BJ (cell line): ENCODE measurements around the gene SAT2. TPM values are rescaled to one million over a fixed set of nuclear protein-coding genes. Genes with fewer than 3 reads are reported as not detected.
"Not testable (repeated sequence)": the region's sequence is repeated elsewhere in the genome, so short reads cannot be mapped to it uniquely, and the experiment has no call there.

ENCODE experiments used
- CTCF ChIA-PET: fragments of 350-600 bp; formaldehyde crosslinking; extraction: SDS; loops from one replicate; lab custom pipeline; 2021; ENCODE audit warnings: antibody characterized with exemption, inconsistent platforms; lab: Yijun Ruan, JAX
- POLR2A ChIA-PET: fragments of 300-600 bp; sonication (Branson Sonifier 250); formaldehyde crosslinking; extraction: SDS; loops from one replicate; lab custom pipeline; 2021; ENCODE audit warnings: antibody characterized with exemption; lab: Charles Lee
- DNase-seq: peaks from one replicate; pipeline ENCODE4 v3.0.0-alpha.2; 2011; ENCODE audit warnings: low read depth
- H3K27me3 ChIP-seq: 2 replicates; pipeline ENCODE4 v1.6.0; 2011; ENCODE audit warnings: low read length; ENCODE audit not compliant: control insufficient read depth, insufficient read depth
- H3K36me3 ChIP-seq: 2 replicates; pipeline ENCODE4 v1.5.1; 2011; ENCODE audit warnings: low read length; ENCODE audit not compliant: control insufficient read depth, insufficient read depth
- H3K4me3 ChIP-seq: 2 replicates; pipeline ENCODE4 v1.5.1; 2011; ENCODE audit warnings: low read depth, mild to moderate bottlenecking, control low read depth, low read length
- polyA plus RNA-seq: library from polyadenylated mRNA; depleted of rRNA; stranded (reverse); fragments of >200 nt; gene quantifications from 2 replicates; pipeline ENCODE4 v1.2.3, GENCODE V29; 2011
- TF ChIP-seq, protein P1 (sequence below): IDR thresholded peaks from 2 replicates; pipeline ENCODE4 v1.5.1; 2011; ENCODE audit warnings: low read depth, mild to moderate bottlenecking, control low read depth, inconsistent platforms, low read length, moderate library complexity; ENCODE audit not compliant: insufficient read depth

SAT2 gene
- polyA plus RNA-seq, 1 experiment: 33.9 TPM

DNA sequence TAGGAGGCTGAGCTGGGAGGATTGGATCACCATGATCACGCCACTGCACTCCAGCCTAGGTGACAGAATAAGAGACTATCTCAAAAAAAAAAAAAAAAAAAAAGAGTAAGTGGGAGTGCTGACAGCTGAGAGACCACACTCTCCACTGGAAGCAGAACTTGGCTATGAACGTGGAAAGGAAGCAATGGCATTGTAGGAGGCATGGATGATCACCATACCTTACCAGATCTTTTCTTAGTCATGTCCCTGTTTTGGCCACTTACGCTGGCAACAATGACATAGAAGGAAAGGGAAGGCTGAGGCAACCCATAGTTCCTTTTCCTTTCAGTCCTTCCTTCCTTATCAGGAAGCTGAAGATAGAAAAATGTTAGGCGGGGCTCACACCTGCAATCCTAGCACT, 19.4 kb upstream of the SAT2 start:
- no peaks in the 10 kb centered on the region for H3K36me3 ChIP-seq
- CTCF ChIA-PET: interaction anchor here (1.1 to 1.5 kb wide), 2 partner anchors 15 to 41 kb away, joined by 3 to 7 read pairs; partner anchors contain the start of gene TP53
- POLR2A ChIA-PET: no interaction called here

DNA sequence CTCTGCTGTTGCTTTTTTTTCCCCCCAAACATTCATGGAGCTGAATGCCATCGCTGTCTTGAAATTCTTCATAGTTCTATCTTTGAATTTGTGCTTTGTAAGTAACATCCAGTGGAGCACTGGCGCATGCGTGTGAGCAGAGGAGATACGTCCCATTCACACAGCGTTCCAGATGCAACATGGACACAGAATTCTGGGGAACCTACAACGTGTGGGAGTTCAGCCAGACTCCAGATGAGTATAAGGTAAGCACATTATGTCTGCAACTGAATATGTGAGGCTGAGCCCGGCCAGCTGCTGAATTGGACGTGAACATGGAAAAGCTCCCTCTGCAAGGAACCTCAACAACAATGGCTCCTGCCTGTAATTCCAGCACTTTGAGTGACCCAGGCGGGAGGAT, 18.8 kb upstream of the SAT2 start:
- no peak for DNase-seq
- Histone ChIP-seq H3K36me3 (no peaks in the 10 kb centered on the region), H3K27me3 (peaks cover 18% of the 10 kb centered on the region), H3K4me3 (no peak overlapping the region)
- ChIA-PET CTCF (interaction anchor here (1.1 kb wide), 1 partner anchor 14 kb away, joined by 3 read pairs; no protein-coding TSS in a partner anchor), POLR2A (no interaction called here)
- TF ChIP-seq, protein P1, sequence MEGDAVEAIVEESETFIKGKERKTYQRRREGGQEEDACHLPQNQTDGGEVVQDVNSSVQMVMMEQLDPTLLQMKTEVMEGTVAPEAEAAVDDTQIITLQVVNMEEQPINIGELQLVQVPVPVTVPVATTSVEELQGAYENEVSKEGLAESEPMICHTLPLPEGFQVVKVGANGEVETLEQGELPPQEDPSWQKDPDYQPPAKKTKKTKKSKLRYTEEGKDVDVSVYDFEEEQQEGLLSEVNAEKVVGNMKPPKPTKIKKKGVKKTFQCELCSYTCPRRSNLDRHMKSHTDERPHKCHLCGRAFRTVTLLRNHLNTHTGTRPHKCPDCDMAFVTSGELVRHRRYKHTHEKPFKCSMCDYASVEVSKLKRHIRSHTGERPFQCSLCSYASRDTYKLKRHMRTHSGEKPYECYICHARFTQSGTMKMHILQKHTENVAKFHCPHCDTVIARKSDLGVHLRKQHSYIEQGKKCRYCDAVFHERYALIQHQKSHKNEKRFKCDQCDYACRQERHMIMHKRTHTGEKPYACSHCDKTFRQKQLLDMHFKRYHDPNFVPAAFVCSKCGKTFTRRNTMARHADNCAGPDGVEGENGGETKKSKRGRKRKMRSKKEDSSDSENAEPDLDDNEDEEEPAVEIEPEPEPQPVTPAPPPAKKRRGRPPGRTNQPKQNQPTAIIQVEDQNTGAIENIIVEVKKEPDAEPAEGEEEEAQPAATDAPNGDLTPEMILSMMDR: no peak

More for the DNA sequence above, 19.4 kb upstream of the SAT2 start:
- H3K27me3 ChIP-seq: peaks cover 22% of the 10 kb centered on the region
- DNase-seq: no peak
- TF ChIP-seq, protein P1: no peak
- H3K4me3 ChIP-seq: no peak overlapping the region

DNA sequence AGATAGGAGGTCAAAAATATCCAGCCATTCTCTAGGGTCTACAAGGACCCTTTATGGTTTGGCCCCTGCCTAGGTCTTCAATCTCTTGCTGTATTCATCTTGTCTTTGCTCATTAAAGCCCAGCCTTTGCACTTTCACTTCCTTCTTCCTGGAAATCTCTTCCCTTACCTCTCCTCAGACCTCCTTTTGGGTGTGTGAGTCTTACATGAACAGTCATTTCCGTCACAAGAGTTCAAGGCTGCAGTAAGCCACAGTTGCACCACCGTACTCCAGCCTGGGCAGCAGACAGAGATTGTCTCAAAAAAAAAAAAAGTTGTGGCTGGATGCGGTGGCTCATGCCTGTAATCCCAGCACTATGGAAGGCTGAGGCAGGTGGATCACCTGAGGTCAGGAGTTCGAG, 17.2 kb upstream of the SAT2 start:
- ChIA-PET POLR2A (no interaction called here), CTCF (interaction anchor here (0.6 to 1.7 kb wide), 3 partner anchors 11 to 13 kb away, joined by 4 to 6 read pairs (median 4); no protein-coding TSS in a partner anchor)
- TF ChIP-seq, protein P1: no peak
- DNase-seq: no peak
- Histone ChIP-seq H3K27me3 (peaks cover 6% of the 10 kb centered on the region), H3K4me3 (no peak overlapping the region), H3K36me3 (no peaks in the 10 kb centered on the region)

DNA sequence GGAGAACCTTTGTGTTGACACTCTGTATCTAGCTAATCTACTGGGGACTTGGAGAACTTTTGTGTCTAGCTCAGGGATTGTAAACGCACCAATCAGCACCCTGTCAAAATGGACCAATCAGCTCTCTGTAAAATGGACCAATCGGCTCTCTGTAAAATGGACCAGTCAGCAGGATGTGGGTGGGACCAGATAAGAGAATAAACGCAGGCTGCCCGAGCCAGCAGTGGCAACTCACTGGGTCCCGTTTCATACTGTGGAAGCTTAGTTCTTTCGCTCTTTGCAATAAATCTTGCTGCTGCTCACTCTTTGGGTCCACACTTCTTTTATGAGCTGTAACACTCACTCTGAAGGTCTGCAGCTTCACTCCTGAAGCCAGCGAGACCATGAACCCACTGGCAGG, 14.0 kb upstream of the SAT2 start:
- H3K4me3 ChIP-seq, H3K36me3 ChIP-seq, DNase-seq, POLR2A ChIA-PET, H3K27me3 ChIP-seq: not testable (repeated sequence)
- CTCF ChIA-PET: interaction anchor here (1.4 to 1.9 kb wide), 3 partner anchors 9 to 72 kb away, joined by 3 to 11 read pairs (median 5); no protein-coding TSS in a partner anchor

DNA sequence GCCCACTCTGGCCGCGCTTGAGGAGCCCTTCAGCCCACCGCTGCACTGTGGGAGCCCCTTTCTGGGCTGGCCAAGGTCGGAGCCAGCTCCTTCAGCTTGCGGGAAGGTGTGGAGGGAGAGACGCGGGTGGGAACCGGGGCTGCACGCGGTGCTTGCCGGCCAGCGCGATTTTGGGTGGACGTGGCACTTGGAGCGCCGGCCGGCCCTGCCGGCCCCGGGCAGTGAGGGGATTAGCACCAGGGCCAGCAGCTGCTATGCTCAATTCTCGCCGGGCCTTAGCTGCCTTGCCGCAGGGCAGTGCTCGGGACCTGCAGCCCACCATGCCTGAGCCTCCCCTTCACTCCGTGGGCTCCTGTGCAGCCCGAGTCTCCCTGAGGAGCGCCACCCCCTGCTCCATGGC, 13.2 kb upstream of the SAT2 start:
- CTCF ChIA-PET: interaction anchor here (1.4 to 1.9 kb wide), 2 partner anchors 8 to 11 kb away, joined by 5 to 11 read pairs; no protein-coding TSS in a partner anchor
- no peak for DNase-seq
- POLR2A ChIA-PET: no interaction called here

More for the DNA sequence above, 13.2 kb upstream of the SAT2 start:
- TF ChIP-seq, protein P1: no peak
- no peaks in the 10 kb centered on the region for H3K27me3 ChIP-seq
- no peak overlapping the region for H3K4me3 ChIP-seq
- no peaks in the 10 kb centered on the region for H3K36me3 ChIP-seq
